SW480 (cell line): Measurements from ENCODE around the gene NAT8L.

ENCODE experiments used
- DNase-seq: peaks from one replicate; pipeline ENCODE4 v3.0.0-alpha.2; 2016; ENCODE audit warnings: low spot score

NAT8L gene

GRCh38 chr4:2064276-2064991 lies 5.3 kb downstream of the NAT8L start:
- peak; percentile 50 for DNase-seq

- no peak for DNase-seq
Observed at GRCh38 chr4:2065106-2065930, 6.2 kb downstream of the NAT8L start.

GRCh38 chr4:2066011-2066551 lies 7.0 kb downstream of the NAT8L start:
- DNase-seq, result no peak

- DNase-seq, result no peak
Observed at GRCh38 chr4:2066571-2067445, 7.7 kb downstream of the NAT8L start.

GRCh38 chr4:2067446-2068197 lies 8.5 kb downstream of the NAT8L start:
- no peak for DNase-seq

GRCh38 chr4:2068198-2068470 lies 9.0 kb downstream of the NAT8L start:
- DNase-seq, result no peak

- no peak for DNase-seq
Observed at GRCh38 chr4:2068566-2068965, 9.4 kb downstream of the NAT8L start.

- no peak for DNase-seq
Observed at GRCh38 chr4:2069161-2069971, 10.2 kb downstream of the NAT8L start.

GRCh38 chr4:2069986-2070385 lies 10.9 kb downstream of the NAT8L start:
- DNase-seq, result no peak

- DNase-seq, result no peak
Observed at GRCh38 chr4:2070421-2071251, 11.5 kb downstream of the NAT8L start.

- no peak for DNase-seq
Observed at GRCh38 chr4:2071252-2071911, 12.3 kb downstream of the NAT8L start.

GRCh38 chr4:2071912-2072867 lies 13.1 kb downstream of the NAT8L start:
- DNase-seq, result no peak

- no peak for DNase-seq
Observed at GRCh38 chr4:2072971-2073807, 14.1 kb downstream of the NAT8L start.

- no peak for DNase-seq
Observed at GRCh38 chr4:2073808-2074481, 14.8 kb downstream of the NAT8L start.

GRCh38 chr4:2074588-2074987 lies 15.5 kb downstream of the NAT8L start:
- no peak for DNase-seq

GRCh38 chr4:2075171-2075986 lies 16.3 kb downstream of the NAT8L start:
- DNase-seq, result no peak
